Muscle layer of duodenum (tissue), 2 donors: Measurements from ENCODE around the gene PIP4K2C.
"Not testable (repeated sequence)": the region's sequence is repeated elsewhere in the genome, so short reads cannot be mapped to it uniquely, and the experiment has no call there.

ENCODE experiments used
- H3K27ac ChIP-seq: one replicate; pipeline ENCODE4 v1.7.0; 2013; ENCODE audit warnings: mild to moderate bottlenecking, low read length
- H3K27me3 ChIP-seq: one replicate; pipeline ENCODE4 v1.7.0; 2013; ENCODE audit warnings: low read depth, mild to moderate bottlenecking, control low read depth, low read length
- H3K36me3 ChIP-seq, 2 donors: one replicate each; pipeline ENCODE4 v1.7.0; 2013; ENCODE audit warnings: low read length in 2 of 2, control low read depth in 1 of 2, mild to moderate bottlenecking in 1 of 2; ENCODE audit not compliant: insufficient read depth in 2 of 2, control insufficient read depth in 1 of 2
- H3K4me1 ChIP-seq, 2 donors: one replicate each; pipeline ENCODE4 v1.7.0; 2013; ENCODE audit warnings: low read length in 2 of 2, mild to moderate bottlenecking in 2 of 2, control low read depth in 1 of 2, moderate library complexity in 1 of 2; ENCODE audit not compliant: insufficient read depth in 2 of 2, control insufficient read depth in 1 of 2
- H3K4me3 ChIP-seq, 2 donors: one replicate each; pipeline ENCODE4 v1.7.0; 2013; ENCODE audit warnings: low read length in 2 of 2, low read depth in 1 of 2, mild to moderate bottlenecking in 1 of 2
- H3K9me3 ChIP-seq, 2 donors: one replicate each; pipeline ENCODE4 v1.7.0; 2013; ENCODE audit warnings: low read length in 2 of 2, control low read depth in 1 of 2, mild to moderate bottlenecking in 1 of 2; ENCODE audit not compliant: control insufficient read depth in 1 of 2
- donor health status: healthy.

The PIP4K2C gene

DNA sequence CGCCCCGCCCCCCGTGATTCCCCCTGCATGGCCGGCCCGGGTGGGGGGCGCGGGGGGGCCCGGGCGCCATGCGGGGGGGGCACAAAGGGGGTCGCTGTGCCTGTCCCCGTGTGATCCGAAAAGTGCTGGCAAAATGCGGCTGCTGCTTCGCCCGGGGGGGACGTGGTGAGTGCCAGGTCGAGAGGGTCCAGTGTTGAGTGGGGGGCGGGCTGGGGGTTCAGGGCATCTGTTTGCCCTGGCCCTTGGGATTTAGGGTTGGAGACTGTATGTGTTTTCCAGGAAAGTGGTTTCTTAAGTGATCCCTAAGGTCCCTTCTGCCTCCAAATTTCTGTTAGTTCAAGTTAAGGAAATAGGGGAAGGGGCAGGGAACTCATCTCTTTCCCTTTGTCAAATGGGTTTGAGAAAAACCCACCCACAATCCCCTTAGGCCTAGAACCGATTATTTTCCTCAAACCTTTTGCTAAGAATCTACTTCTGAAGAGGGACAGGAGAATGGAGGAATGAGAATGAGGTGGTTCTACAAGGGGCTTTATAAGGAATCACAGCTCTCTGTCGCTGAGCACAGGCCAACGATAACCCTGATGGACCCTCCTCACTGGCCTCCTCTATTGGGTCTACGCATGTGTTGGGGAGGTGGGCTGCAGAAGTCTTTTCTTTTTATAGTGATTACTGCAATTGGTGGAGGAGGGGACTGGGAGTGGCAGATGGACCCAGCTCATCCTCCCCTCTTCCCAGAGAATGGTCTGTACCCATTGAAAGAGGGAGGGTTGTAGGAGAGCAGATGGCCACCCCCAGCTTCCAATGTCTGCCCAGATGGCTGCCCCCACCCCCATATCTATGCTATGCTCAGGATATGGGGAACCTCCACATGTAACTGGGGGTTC is 21.1 kb downstream of the PIP4K2C start:
- Histone ChIP-seq H3K4me1 (peaks cover 0 to 62% of the 10 kb centered on the region in 2 donors), H3K36me3 (peaks cover 6 to 35% of the 10 kb centered on the region in 2 donors), H3K4me3 (peak overlapping the region; percentile 57 to 74), H3K27ac (no peak overlapping the region), H3K9me3 (no peaks in the 10 kb centered on the region), H3K27me3 (peaks cover 15% of the 10 kb centered on the region)

DNA sequence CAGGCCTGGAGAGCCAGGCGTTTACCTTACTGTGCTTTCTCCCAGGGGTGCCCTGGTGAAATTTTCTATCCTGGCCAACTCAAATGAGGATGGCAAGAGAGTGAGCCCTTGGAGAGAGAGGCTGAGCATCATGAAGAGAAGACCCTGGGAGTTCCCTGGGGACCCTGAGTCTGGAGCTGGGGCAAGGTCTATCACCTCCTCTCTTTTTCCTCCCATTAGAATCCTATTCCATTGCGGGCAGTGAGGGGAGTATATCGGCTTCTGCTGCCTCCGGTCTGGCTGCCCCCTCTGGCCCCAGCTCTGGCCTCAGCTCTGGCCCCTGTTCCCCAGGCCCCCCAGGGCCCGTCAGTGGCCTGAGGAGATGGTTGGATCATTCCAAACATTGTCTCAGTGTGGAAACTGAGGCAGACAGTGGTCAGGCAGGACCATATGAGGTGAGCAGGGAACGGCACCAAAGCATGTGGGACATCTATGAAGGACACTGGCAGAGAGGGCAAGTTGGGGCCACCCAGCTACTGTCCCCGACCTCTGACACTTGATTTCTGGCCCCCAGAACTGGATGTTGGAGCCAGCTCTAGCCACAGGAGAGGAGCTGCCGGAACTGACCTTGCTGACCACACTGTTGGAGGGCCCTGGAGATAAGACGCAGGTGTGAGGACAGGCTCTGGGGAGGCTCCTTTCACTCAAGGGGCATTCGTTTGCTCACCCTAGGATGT is 21.9 kb downstream of the PIP4K2C start:
- Histone ChIP-seq H3K4me3 (peak overlapping the region in 1 of 2 donors; percentile 74), H3K36me3 (peaks cover 6 to 35% of the 10 kb centered on the region in 2 donors), H3K27ac (no peak overlapping the region), H3K9me3 (no peaks in the 10 kb centered on the region), H3K27me3 (peaks cover 15% of the 10 kb centered on the region), H3K4me1 (peaks cover 0 to 62% of the 10 kb centered on the region in 2 donors)

DNA sequence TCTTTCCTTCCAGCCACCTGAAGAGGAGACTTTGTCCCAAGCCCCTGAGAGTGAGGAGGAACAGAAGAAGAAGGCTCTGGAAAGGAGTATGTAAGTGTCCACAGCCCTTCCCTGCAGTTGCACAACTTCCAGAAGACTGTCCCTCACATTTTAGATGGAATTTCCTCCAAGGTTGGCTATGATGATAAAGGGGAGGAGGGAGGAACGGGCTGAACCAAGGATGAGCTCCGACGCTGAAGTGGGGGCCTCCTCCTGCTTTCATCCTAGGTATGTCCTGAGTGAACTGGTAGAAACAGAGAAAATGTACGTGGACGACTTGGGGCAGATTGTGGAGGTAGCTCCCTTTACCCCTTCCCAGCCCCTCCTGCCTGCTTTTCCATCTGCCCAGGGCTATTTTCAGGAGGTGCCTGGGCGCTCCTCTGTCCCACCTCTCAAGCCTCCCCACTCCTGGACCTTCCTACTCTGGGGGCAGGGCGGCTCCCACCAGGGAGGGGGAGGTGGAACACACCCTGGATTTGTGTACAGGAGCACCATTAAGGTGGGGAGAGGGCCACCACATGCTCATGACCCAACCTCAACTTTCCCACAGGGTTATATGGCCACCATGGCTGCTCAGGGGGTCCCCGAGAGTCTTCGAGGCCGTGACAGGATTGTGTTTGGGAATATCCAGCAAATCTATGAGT is 22.6 kb downstream of the PIP4K2C start:
- Histone ChIP-seq H3K27me3 (peaks cover 15% of the 10 kb centered on the region), H3K4me1 (peaks cover 0 to 62% of the 10 kb centered on the region in 2 donors), H3K36me3 (peaks cover 6 to 37% of the 10 kb centered on the region in 2 donors), H3K27ac (no peak overlapping the region), H3K9me3 (no peaks in the 10 kb centered on the region), H3K4me3 (peak overlapping the region in 1 of 2 donors; percentile 74)

DNA sequence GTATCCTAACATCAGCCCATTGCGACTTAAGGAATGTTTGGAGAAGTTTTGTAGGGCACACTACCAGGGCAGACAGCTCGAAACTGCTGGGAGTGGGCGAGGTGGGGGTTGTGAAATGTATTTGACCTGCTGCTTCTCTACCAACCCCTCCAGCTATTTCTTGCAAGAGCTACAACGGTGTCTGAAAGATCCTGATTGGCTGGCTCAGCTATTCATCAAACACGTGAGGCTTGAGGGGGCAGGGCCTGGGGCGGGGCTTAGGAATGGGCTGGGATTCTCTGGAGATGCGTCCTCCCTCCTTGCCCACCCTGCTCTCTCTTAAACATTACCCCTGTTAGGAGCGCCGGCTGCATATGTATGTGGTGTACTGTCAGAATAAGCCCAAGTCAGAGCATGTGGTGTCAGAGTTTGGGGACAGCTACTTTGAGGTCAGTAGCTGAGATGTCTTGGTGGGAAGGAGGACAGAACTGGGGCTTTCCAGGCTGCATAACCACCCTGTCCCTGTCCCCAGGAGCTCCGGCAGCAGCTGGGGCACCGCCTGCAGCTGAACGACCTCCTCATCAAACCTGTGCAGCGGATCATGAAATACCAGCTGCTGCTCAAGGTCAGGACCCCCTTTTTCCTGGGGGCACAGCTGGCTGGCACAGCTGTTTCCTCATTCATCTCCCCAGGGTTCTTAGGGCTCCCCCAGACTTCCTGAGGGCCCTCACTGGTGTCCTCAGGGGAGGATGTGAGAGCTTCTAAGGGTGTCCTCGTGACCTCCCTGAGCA is 23.4 kb downstream of the PIP4K2C start:
- peaks cover 0 to 57% of the 10 kb centered on the region in 2 donors for H3K4me1 ChIP-seq
- H3K9me3 ChIP-seq = no peaks in the 10 kb centered on the region
- H3K27me3 ChIP-seq = peaks cover 18% of the 10 kb centered on the region
- H3K27ac ChIP-seq = no peak overlapping the region
- H3K4me3 ChIP-seq = no peak overlapping the region
- peaks cover 6 to 37% of the 10 kb centered on the region in 2 donors for H3K36me3 ChIP-seq

DNA sequence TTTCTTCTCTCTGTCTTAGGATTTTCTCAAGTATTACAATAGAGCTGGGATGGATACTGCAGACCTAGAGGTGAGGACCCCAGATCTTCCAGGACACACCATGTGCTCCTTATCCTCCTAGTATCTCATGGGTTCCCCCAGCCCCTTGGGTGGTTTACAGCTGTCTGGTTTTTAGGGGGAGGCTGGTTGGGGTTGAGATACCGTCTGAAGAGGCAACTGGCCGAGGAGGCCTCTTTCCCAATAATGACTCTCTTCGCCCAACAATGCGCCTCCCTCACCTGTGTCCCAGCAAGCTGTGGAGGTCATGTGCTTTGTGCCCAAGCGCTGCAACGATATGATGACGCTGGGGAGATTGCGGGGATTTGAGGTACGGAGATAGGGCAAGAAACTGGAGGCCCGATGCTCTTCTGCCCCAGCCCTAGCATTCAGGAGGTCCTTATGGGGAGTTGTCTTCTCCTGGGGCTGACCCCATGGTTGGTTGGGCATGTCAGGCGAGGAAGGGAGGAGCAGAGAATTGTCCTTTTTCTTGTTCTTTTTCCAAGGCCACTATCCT is 24.0 kb downstream of the PIP4K2C start:
- Histone ChIP-seq H3K9me3 (no peaks in the 10 kb centered on the region), H3K36me3 (peaks cover 6 to 37% of the 10 kb centered on the region in 2 donors), H3K4me1 (peaks cover 0 to 52% of the 10 kb centered on the region in 2 donors), H3K27me3 (peaks cover 24% of the 10 kb centered on the region), H3K4me3 (no peak overlapping the region), H3K27ac (no peak overlapping the region)

DNA sequence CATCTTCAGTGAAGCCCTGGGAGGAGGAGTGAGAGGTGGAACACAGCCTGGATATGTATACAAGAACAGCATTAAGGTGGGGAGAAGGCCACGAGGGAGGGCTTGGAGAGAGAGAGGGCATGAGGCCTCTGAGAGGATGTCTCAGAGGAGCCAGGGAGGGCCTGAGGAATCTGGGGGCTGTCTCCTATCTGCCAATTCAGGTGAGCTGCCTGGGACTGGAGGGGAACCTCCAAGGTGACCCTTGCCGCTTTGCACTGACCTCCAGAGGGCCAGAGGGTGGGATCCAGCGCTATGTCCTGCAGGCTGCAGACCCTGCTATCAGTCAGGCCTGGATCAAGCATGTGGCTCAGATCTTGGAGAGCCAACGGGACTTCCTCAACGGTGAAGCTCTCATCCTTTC is 24.6 kb downstream of the PIP4K2C start:
- peaks cover 30% of the 10 kb centered on the region for H3K27me3 ChIP-seq
- H3K9me3 ChIP-seq = no peaks in the 10 kb centered on the region
- peaks cover 0 to 48% of the 10 kb centered on the region in 2 donors for H3K4me1 ChIP-seq
- no peak overlapping the region for H3K4me3 ChIP-seq
- no peak overlapping the region for H3K27ac ChIP-seq
- peaks cover 6 to 37% of the 10 kb centered on the region in 2 donors for H3K36me3 ChIP-seq

DNA sequence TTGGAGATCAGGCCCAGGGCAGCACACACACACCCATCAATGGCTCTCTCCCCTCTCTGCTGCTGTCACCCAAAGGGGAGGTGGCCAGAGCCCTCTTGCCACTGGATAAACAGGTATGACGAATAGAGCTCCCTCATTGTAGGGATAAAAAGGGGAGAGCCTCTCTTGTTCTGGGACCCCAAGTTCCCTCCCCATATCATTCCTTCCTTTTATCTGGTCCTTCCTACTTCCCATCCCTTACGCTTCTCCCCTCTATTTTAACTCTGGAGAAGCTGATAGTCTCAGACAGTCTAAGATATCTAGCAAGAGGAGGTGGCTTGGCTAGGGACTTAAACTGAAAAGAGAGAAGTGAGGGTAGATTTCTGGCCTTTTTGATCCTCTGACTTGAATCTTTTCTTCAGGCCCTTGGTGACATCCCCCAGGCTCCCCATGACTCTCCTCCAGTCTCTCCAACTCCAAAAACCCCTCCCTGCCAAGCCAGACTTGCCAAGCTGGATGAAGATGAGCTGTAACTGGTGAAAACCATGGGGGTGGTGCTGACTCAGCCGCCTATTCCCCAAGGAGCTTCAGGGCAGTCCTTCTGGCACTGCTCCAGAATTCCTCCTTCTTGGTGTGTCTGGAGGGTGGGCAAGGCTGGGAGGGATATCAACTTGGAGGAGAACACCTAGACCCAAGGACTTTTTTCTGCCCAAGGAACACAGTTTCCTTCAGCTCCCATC is 25.6 kb downstream of the PIP4K2C start:
- H3K4me1 ChIP-seq = peaks cover 6 to 49% of the 10 kb centered on the region in 2 donors
- peaks cover 32% of the 10 kb centered on the region for H3K27me3 ChIP-seq
- peaks cover 6 to 37% of the 10 kb centered on the region in 2 donors for H3K36me3 ChIP-seq
- H3K27ac ChIP-seq = no peak overlapping the region
- H3K4me3 ChIP-seq = no peak overlapping the region
- no peaks in the 10 kb centered on the region for H3K9me3 ChIP-seq

DNA sequence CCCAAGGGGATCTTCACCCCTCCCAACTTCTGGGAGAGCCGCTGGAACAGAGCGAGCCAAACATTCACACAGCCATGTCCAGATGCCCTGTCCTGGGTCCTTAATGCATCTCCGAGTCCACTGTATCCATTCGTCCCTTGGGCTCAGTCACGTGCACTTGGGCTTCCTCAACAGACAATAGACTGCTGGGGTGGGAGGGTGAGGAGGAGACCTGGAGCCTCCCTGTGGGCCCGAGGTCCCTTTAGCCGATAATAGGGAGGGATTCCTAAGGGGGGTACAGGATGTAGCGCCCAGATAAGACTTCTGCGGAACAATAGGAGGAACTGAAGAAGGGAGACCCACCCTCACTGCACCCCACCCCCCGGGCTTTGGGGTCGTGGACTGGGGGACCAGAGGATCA is 26.9 kb downstream of the PIP4K2C start:
- H3K36me3 ChIP-seq = peaks cover 6 to 37% of the 10 kb centered on the region in 2 donors
- no peak overlapping the region for H3K4me3 ChIP-seq
- no peak overlapping the region for H3K27ac ChIP-seq
- H3K27me3 ChIP-seq = peaks cover 37% of the 10 kb centered on the region
- no peaks in the 10 kb centered on the region for H3K9me3 ChIP-seq
- H3K4me1 ChIP-seq = peaks cover 6 to 43% of the 10 kb centered on the region in 2 donors

DNA sequence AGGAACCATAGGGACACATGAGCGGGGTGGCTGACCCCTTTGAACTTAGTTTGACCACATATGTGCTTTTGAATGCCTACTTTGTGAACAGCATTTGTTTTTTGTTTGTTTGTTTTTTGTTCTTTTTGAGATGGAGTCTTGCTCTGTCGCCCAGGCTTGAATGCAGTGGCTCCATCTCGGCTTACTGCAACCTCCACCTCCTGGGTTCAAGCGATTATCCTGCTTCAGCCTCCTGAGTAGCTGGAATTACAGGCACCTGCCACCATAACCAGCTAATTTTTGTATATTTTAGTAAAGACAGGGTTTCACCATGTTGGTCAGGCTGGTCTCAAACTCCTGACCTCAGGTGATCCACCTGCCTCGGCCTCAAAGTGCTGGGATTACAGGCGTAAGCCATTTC is 27.4 kb downstream of the PIP4K2C start:
- not testable (repeated sequence) for H3K9me3 ChIP-seq, H3K4me3 ChIP-seq, H3K27ac ChIP-seq
- H3K4me1 ChIP-seq = peaks cover 6 to 38% of the 10 kb centered on the region in 2 donors
- H3K27me3 ChIP-seq = peaks cover 37% of the 10 kb centered on the region
- H3K36me3 ChIP-seq = peaks cover 6 to 35% of the 10 kb centered on the region in 2 donors

DNA sequence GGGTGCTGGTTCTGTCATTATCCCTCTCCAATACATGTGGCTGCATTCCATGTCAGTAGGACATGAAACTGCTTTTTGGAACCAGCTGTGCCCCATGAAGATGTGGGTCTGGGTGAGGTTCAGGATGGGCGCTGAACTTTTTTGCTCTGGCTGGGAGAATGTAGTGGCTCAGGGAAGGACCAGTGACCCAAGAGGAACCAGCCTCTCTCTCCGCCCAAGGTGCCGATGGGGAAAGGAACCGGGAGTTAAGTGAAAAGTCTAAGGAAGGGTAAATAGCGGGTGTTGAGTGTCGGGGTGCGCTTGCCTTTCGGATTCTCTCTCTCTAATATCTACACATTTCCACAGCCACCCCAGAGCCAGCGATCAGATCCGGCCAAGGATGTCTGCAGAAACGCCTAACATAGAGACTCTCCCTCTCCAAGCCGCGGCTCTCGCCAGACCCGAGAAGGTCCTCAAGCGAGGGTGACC is 28.0 kb downstream of the PIP4K2C start:
- Histone ChIP-seq H3K27ac (no peak overlapping the region), H3K4me3 (no peak overlapping the region), H3K36me3 (peaks cover 6 to 31% of the 10 kb centered on the region in 2 donors), H3K9me3 (no peaks in the 10 kb centered on the region), H3K27me3 (peaks cover 40% of the 10 kb centered on the region), H3K4me1 (peaks cover 6 to 32% of the 10 kb centered on the region in 2 donors)
